NOMO-1 treated with dmso at 0.1 percent for 144 hours (cell line): Measurements from ENCODE around the gene ATP8B3.

Experiments
- DNase-seq: peaks from one replicate; lab custom pipeline; 2025; ENCODE audit not compliant: unreplicated experiment; lab: John Stamatoyannopoulos, UW

The ATP8B3 gene

DNA sequence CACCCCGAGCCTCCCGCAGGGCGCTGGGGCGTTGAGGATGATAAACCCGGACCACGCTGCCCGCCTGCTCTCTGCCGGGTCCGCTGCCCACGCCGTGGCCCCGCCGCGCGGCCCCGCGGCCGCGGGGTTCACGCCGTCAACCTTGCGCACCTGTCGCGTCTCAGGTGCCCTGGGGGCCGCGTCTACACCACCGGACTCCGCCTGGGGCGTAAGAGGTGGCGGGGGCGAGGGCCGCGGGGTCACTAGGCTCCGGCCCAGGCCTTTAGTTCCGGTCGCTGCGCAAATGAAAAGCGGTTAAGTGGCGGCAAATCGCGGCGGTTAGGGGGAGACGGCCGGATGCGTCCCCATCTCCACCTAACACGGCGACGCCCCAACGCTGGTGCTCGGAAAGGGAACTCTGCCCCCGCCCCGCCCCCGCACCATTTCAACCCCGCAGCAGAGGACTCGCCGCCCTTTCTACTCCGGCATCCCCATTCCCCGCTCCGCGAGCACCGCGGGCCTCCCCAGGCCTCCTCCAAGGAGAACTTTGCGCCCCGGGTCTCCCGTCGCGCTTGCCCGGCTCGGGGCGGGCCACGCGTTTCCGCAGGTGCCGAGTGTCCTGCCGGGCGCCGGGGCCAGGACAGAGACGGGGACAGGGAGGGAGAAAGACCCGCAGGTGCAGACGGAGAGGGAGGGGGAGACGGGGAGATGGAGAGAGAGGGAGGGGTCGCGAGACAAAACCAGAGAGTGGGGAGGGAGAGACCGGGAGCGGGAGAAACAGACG lies 54.4 kb downstream of the ATP8B3 start:
- no peak for DNase-seq

DNA sequence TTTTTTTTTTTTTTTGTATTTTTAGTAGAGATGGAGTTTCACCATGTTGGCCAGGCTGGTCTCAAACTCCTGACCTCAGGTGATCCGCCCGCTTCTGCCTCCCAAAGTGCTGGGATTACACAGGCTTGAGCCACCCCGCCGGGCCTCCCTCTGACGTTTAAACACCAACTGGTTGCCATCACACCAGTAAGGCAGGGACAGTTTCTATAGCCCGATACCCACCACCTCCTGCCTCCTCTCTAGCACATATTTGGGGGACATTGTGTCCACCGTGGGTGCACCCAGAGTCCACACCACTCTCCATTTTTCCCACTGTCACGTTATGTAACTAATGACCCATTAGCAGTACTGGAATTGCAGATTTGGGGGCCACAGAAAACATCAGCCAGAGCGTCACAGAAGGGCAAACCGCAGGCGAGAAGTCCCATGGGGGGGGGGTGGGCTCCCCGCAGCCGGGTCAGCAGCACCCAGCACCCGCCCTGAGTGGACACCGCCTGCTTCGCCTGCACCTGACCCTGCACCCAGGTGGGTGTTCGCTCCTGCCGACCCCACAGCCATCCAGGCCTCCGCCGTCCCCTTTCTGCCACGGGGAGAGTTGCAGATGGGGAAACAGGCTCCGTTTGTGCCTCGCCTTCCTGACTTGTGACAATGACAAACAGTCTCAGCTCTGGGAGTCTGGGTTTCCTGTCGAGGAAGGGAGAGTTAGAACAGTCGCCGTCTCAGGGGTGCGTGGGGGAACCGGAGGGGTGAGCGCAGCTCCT lies 55.2 kb downstream of the ATP8B3 start:
- DNase-seq, result no peak

- no peak for DNase-seq
Observed at GRCh38 chr19:1756264-1756663, 55.8 kb downstream of the ATP8B3 start.

- DNase-seq, result no peak
Observed at GRCh38 chr19:1755467-1756171, 56.5 kb downstream of the ATP8B3 start.

DNA sequence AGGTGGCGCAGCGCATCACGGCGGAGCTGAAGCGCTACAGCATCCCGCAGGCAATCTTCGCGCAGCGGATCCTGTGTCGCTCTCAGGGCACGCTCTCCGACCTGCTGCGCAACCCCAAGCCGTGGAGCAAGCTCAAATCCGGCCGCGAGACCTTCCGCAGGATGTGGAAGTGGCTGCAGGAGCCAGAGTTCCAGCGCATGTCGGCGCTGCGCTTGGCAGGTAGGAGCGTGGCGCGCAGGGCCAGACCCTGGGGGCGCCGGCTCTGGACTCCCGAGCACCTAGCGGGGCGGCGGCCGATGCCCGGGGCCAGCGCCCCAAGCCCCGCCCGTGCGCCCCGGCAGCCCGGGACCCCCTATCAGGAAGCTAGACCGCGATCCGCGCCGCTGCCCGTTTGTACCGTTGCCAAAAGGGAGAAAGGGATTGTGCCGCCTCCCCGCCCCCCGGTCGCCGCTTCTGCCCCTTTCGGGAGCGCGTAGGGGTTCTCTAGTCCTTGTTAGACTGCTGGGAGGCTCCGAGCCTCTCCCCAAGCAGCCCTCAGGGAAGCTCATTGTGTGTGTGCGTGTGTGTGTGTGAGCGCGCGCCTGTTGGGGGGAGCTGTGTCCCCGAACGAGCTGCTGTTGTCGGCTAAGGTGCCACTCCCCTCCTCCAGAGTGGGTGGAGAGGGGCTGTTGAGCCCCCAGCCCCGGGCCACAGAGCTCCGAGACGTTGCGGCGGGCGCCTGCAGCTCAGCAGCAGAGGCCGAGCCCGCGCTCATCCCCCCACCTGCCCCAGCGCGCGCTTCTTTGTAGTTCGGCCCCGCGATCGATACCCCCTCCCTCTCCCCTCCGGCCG lies 57.2 kb downstream of the ATP8B3 start:
- DNase-seq, result no peak

DNA sequence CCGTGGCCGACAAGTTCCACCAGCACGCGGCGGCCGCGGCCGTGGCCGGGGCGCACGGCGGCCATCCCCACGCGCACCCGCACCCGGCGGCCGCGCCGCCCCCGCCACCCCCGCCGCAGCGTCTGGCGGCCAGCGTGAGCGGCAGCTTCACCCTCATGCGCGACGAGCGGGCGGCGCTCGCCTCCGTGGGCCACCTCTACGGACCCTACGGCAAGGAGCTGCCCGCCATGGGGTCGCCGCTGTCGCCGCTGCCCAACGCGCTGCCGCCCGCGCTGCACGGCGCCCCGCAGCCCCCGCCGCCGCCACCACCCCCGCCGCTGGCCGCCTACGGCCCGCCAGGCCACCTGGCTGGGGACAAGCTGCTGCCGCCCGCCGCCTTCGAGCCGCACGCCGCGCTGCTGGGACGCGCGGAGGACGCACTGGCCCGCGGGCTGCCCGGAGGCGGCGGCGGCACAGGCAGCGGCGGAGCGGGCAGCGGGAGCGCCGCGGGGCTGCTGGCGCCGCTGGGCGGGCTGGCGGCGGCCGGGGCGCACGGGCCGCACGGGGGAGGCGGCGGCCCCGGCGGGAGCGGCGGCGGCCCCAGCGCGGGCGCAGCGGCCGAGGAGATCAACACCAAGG lies 57.9 kb downstream of the ATP8B3 start:
- DNase-seq, result no peak

DNA sequence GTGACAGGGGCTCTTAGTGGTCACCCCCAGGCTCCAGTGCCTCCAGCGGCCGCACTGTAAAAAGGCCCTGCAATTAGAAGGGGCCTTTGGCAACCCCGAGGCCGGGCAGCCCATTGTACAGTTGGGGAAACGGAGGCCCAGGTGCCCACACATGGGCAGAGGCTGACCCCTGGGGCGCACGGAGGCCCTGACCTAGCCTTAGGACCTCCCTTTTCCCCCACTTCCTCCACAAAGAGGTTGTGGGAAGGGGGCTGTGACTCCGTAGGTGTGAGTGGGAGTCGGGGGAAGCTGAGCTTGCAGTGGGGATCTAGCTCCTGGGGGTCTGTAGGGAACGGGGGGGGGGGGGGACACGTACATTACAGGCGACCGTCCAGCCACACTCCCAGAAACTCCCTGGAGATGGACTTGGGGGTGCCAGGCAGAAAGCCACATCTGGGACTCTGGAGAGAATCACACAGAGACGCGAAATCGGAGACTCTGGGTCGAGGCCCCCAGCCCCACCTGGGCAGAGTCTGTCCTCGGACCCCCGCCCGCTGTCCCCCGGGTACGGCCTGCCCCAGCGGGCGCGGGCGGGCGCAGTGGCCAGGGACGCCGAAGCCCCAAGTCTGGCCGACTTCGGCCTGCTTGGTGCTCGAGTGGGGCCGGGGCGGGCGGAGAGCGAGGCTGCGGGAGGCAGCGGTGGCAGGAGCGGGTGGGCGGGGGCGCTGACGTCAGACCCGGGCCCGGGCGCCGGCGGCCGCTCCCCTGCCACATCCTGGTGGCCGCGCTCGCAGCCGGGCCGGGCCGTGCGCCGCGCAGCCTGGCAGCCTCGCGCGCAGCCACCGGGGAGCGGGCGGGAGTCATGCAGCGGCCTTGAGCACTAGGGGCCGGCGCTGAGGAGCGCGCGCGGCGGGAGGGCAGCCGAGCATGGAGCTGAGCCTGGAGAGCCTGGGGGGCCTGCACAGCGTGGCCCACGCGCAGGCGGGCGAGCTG lies 59.0 kb downstream of the ATP8B3 start, which contains the start of gene ONECUT3:
TSS of gene ONECUT3 (plus strand) at position 750 of the 972 bp plus-strand sequence. CDS start at position 907, 157 bp downstream.
- no peak for DNase-seq

DNA sequence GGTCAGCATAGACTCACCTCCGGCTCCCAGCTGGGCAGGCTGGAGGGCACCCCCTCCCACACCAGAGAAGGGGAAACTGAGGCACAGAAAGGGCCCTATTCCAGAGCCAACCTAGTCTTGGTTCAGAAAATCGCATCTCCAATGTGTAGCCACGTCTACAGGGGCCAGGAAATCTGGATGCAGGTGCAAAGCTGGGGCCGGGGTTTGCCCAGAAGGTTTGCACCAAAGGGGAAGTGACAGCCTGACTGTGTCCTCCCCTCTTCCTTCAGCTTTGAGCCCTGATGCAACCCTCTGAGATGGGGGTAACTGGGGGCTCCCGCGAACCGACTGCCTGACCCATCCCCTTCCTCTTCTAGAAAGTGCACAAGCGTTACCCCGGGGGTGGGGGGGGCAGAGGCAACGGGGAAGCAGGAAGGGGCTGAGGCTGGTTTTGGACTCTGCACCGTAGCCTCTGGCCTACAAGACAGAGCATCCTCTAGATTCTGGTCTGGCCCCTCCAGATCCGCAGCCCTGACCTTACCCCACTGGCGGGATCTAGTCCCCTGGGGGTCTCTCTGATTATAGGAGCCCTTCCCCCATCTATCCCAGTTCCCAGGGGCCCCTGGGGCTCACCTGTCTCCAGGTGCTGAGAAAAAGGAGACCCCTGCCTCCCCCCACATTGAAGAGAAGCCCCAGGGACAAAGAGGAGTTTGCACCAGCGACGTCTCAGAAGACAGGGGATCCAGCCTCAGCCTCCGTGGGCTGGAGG lies 59.9 kb downstream of the ATP8B3 start:
- DNase-seq, result no peak

GRCh38 chr19:1751367-1752008 lies 60.6 kb downstream of the ATP8B3 start:
- no peak for DNase-seq

GRCh38 chr19:1750343-1751021 lies 61.6 kb downstream of the ATP8B3 start:
- no peak for DNase-seq

GRCh38 chr19:1749373-1750342 lies 62.4 kb downstream of the ATP8B3 start:
- no peak for DNase-seq

- no peak for DNase-seq
Observed at GRCh38 chr19:1748873-1749341, 63.2 kb downstream of the ATP8B3 start.

- no peak for DNase-seq
Observed at GRCh38 chr19:1748115-1748872, 63.8 kb downstream of the ATP8B3 start.

DNA sequence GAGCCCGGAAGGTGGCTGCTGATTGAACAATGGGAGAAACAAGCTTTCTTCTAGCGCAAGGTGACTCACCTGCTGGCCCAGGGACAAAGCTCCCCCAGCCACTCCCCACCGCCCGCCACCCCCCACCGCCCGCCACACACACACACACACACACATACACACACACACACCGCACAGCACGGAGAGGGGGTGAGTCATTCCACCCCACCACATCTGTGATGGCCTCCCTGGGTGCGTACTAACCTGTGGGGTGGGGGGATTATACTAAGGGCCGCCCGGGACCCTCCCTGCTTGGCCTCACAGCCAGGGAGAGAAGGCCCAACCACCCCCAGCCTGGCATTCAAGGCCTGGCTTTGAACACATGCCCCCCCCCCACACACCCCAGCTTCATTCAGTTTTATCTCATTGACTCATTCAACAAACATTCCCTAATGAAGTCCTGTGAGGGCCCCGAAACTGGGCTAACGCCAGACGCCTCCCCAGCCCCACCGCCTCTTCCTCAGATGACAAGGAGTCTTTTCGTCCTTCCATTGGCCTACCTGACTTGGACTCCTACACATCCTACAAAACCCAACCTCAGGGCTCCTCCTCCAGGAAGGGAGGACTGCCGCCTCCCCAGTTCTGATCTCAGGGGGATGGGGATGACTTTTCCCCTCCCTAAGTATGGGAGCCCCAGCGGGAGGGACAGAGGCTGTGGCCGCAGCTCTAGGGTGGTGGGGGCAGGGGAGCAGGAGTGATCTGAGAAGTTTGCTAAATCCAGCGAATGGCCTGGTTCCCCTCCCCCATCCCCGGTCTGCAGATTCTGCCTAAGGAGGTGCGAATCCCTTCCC lies 64.6 kb downstream of the ATP8B3 start:
- DNase-seq, result no peak
